ENCODE data around the gene FRMPD1.
"Not testable (repeated sequence)": the region's sequence is repeated elsewhere in the genome, so short reads cannot be mapped to it uniquely, and the experiment has no call there.

FRMPD1 gene
- 0.09 to 0.12 reads per million in 2 experiments for total RNA-seq

GRCh38 chr9:37650873-37651768 lies at the start of gene FRMPD1:
FRMPD1 (plus strand) TSS chr9:37650954; CDS start chr9:37692642, 41,688 bp downstream.
- DNase-seq (ENCODE audit: low read depth): peak; percentile 27

- DNase-seq (ENCODE audit: low read depth): not testable (repeated sequence)
Measured at GRCh38 chr9:37602061-37602460, 48.7 kb upstream of the FRMPD1 start.

GRCh38 chr9:37602817-37603216 lies 47.9 kb upstream of the FRMPD1 start:
- no peak for DNase-seq (ENCODE audit: low read depth)

- DNase-seq (ENCODE audit: low read depth): no peak
Measured at GRCh38 chr9:37604296-37604695, 46.5 kb upstream of the FRMPD1 start.

GRCh38 chr9:37608250-37608649 lies 42.5 kb upstream of the FRMPD1 start:
- no peak for DNase-seq (ENCODE audit: low read depth)

GRCh38 chr9:37609735-37610397 lies 40.9 kb upstream of the FRMPD1 start:
- no peak for DNase-seq (ENCODE audit: low read depth)

GRCh38 chr9:37611014-37611413 lies 39.7 kb upstream of the FRMPD1 start:
- DNase-seq (ENCODE audit: low read depth): no peak

- no peak for DNase-seq (ENCODE audit: low read depth)
Measured at GRCh38 chr9:37611961-37612360, 38.8 kb upstream of the FRMPD1 start.

GRCh38 chr9:37617161-37617560 lies 33.6 kb upstream of the FRMPD1 start:
- DNase-seq (ENCODE audit: low read depth): no peak

- DNase-seq (ENCODE audit: low read depth): no peak
Measured at GRCh38 chr9:37617832-37618231, 32.9 kb upstream of the FRMPD1 start.

GRCh38 chr9:37618817-37619216 lies 31.9 kb upstream of the FRMPD1 start:
- DNase-seq (ENCODE audit: low read depth): no peak

- no peak for DNase-seq (ENCODE audit: low read depth)
Measured at GRCh38 chr9:37619806-37620205, 30.9 kb upstream of the FRMPD1 start.

GRCh38 chr9:37620396-37620795 lies 30.4 kb upstream of the FRMPD1 start:
- DNase-seq (ENCODE audit: low read depth): no peak

- DNase-seq (ENCODE audit: low read depth): no peak
Measured at GRCh38 chr9:37621273-37622121, 29.3 kb upstream of the FRMPD1 start.

- no peak for DNase-seq (ENCODE audit: low read depth)
Measured at GRCh38 chr9:37622462-37622861, 28.3 kb upstream of the FRMPD1 start.

GRCh38 chr9:37623267-37623666 lies 27.5 kb upstream of the FRMPD1 start:
- no peak for DNase-seq (ENCODE audit: low read depth)

- no peak for DNase-seq (ENCODE audit: low read depth)
Measured at GRCh38 chr9:37624073-37624472, 26.7 kb upstream of the FRMPD1 start.

- DNase-seq (ENCODE audit: low read depth): no peak
Measured at GRCh38 chr9:37625036-37625757, 25.6 kb upstream of the FRMPD1 start.

GRCh38 chr9:37625758-37626147 lies 25.0 kb upstream of the FRMPD1 start:
- no peak for DNase-seq (ENCODE audit: low read depth)

GRCh38 chr9:37626708-37627292 lies 24.0 kb upstream of the FRMPD1 start:
- no peak for DNase-seq (ENCODE audit: low read depth)

GRCh38 chr9:37632479-37632878 lies 18.3 kb upstream of the FRMPD1 start:
- DNase-seq (ENCODE audit: low read depth): no peak
